SH-SY5Y (cell line): ENCODE results near the gene BLMH.

ENCODE experiments used
- GATA2 ChIP-seq: IDR thresholded peaks from 2 replicates; pipeline ENCODE4 v1.6.1; 2011; ENCODE audit warnings: mild to moderate bottlenecking, low read depth, low read length
- GATA3 ChIP-seq: IDR thresholded peaks from 2 replicates; pipeline ENCODE4 v1.6.1; 2011; ENCODE audit warnings: low read depth, mild to moderate bottlenecking, low read length, moderate library complexity

The BLMH gene

DNA sequence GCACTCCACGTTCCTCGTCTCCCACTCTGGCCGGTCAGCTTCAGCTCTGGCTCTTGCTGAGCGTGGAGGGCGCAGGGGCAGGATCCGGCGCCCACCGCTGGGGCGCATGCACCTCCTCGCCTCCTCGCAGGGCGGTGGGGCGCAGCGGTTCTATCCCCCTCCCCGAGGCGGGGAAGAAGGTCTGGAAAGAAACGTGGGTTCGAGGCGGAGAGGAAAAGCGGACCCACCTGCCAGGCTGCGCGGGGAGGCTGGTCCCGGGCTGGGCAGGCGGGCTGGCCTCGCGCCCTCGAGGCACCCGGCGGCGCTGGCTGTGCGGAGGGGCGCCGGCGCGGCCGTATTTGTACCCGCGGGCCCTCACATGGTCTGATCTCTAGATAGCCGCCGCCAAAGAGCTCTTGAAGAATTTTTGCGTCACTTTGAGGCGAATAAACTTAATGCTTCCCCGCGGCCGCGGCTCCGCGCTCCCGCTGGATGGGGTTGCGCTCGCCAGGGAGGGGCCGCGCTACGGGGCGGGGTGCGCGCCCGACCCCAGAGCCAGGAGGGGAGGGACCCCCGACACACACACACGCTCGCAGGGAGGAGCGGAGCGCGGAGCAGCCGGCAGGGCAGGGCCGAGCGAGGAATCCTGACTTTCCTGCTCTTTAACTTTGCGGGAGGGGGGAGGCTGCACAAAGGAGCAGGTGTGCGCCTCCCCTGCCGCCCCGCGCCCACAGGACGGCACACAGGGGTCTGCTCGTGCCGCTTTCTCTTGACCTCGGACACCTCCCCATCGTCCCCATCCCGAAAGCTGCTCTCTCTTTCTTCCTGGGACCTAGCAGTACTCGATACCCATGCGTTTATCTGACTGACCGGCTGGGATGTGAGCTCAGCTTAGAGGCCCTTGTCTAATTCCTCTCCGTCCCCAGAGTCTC is 56.1 kb downstream of the BLMH start, which contains the start of gene SLC6A4:
TSS of gene SLC6A4 (minus strand) at position 312 of the 911 bp plus-strand sequence. CDS start 13,739 bp downstream, outside the sequence.
- TF ChIP-seq GATA2 (peak; percentile 62), GATA3 (no peak)

DNA sequence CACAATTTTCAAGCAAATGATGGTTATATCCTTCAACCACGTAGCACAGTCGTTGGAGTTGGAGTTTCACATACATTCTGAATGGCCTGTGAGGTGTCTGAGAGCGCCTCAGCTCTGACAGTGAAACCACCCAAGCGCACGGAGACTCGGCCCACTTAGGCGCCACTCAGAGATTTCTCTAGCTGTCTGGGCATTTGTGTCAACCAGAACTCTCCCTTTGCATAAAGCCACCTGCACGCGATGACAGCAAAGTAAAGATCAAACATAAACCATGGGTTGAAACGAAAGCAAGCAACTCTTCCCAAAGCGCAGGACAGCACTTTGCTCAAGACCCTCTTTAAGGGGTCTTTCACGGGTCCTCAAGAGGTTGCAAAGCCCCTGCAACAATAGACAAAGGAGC is 56.8 kb downstream of the BLMH start:
- TF ChIP-seq GATA3 (no peak), GATA2 (no peak)

DNA sequence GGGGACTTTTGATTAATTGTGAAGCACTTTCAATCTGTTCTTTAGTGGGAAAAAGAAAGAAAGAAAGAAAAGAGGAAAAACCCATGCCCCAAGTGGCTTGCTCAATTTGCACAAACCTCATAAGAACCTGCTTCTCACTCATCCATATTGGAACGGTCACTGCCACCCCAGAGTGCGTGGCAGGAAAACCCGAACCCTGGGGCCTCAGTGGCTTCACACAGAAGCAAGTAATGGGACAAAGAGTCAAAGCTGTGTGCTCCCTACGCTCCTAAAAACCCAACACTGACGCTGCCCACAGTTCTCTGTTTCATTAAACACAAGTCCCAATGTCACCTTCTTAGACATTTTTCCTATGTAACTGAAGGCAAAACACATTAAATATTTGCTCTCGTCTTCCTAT is 57.4 kb downstream of the BLMH start:
- TF ChIP-seq GATA2, result no peak
- no peak for TF ChIP-seq GATA3

- TF ChIP-seq GATA3 (no peak), GATA2 (no peak)
Measured at GRCh38 chr17:30232824-30233427, 58.8 kb downstream of the BLMH start.

DNA sequence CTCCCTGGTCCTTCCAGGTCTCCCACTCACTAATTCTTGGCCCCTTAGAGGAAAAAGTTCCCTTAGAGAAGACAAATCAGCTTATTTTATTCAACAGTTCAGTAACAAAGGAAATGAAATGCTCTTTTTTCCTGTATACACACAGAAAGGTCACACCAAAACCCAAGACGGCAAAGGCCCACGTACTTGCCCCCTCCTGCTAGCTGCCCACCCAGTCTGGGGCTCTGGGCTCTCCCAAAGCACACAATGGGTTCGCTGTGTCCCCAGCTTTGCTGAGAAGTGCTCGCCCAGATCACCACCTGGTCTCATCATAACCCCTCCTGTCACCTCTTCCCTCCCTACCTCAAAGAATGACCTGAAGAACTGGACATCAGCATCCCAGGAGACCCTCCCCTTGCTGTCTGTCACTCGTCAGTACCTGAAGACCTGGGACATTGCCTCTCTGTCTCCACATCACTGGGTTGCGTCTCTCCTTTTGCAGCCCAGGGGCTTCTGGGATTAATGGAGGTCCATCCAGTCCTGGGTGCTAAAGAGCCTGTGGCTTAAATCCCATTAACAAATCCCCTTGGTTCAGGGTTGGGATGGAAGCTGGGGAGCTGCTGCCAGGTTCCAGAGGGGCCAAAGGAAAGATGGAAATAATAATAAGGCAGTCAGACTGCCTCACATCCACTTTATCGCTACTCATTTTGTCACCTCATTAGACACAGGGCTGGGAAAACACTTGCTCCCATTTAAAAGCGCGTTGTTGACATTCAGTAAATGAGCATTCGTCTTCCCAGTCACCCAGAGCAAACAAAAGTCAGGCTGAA is 59.5 kb downstream of the BLMH start:
- no peak for TF ChIP-seq GATA2
- no peak for TF ChIP-seq GATA3

DNA sequence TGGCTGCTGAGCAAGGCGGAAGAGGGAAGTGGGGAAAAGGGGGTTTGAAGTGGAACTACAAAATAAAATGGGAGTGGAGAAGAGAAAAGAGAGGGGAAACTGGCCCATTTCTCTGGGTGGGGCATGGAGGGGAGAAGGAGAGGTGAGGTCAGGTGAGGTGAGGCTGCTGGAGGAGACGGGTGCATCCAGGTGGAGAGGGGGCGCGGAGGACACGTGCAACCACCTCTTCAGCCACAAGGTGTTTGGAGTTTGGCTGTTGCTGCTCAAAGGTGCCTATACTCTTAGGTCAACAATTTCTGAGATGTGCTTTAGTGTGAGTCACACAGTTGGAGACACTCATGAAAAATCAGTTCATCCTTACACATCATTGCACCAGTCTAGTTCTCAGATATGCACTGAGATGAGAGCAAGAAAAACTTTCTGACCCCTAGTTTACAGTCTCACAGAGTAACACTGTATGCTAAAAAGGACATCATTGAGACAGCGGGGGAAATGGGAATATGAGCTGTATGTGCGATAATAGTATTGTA is 61.1 kb downstream of the BLMH start:
- TF ChIP-seq GATA2 (no peak), GATA3 (no peak)

- TF ChIP-seq GATA2, result no peak
- TF ChIP-seq GATA3, result no peak
Measured at GRCh38 chr17:30229012-30229411, 62.7 kb downstream of the BLMH start.

DNA sequence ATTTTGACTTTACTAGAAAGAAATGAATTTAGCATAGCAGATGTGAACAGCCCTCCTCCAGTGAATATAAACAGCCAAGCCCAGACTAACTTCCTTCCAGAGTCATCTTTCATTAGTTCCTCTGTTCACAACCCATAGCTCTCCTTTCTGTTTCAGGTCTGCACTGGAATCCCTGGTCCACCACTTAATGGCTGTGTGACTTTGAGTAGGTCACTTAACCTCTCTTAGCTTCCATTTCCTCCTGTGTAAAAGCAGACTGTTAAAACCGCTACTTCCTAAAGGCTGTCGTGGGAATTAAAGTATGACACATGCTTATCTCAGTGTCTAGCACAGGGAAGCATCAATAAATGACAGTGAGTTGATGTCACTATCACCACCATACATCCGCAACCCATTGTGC is 63.7 kb downstream of the BLMH start:
- no peak for TF ChIP-seq GATA3
- TF ChIP-seq GATA2, result no peak

DNA sequence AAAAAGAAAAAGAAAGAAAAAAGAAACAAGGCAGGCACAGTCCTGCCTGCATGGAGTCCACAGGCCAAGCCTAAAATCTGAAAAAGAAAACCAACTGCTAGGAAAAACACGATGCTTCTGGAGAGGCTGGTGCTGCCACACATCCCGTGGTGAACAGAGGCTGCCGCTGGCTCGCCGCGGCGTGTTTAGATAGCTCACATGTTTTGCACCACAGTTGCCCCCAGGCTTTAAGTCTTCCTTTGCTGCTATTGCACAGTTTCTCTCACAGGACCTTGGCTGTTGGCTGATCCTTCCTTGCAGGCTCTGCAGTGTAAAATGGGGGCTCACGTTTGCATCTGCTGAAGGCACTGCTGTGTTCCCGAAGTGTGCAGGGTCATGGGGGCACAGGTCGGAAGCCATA is 64.9 kb downstream of the BLMH start:
- TF ChIP-seq GATA3 (no peak), GATA2 (no peak)

DNA sequence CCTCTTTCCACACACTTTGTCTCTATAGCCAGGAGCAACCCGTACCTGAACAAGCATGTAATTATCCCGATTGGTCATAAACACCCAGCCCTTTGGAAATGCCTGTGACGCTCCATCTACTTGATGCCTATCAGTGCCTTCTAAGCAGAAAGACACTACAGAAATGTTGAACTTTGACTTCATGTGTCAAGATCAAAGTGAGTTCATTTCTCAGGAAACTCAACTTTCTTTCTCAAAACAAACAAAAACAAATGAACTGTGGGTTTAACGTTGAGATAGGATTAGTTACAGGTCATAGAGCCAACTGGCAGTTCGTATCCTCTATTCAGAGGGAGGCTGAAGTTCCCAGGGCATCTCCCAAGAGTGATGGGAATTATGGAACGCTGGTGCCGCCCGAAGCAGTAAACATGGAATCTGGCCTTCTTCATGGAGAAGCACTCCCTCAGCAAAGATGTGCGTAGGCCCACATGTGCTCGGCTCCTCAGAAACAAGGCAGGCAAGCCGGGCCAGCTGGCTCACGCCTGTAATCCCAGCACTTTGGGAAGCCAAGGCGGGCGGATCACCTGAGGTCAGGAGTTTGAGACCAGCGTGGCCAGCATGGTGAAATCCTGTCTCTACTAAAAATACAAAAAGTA is 65.7 kb downstream of the BLMH start:
- TF ChIP-seq GATA2 (no peak), GATA3 (no peak)

- TF ChIP-seq GATA3 (no peak), GATA2 (no peak)
Measured at GRCh38 chr17:30225112-30225511, 66.6 kb downstream of the BLMH start.

GRCh38 chr17:30224419-30224960 is 67.3 kb downstream of the BLMH start:
- TF ChIP-seq GATA2 (no peak), GATA3 (no peak)

DNA sequence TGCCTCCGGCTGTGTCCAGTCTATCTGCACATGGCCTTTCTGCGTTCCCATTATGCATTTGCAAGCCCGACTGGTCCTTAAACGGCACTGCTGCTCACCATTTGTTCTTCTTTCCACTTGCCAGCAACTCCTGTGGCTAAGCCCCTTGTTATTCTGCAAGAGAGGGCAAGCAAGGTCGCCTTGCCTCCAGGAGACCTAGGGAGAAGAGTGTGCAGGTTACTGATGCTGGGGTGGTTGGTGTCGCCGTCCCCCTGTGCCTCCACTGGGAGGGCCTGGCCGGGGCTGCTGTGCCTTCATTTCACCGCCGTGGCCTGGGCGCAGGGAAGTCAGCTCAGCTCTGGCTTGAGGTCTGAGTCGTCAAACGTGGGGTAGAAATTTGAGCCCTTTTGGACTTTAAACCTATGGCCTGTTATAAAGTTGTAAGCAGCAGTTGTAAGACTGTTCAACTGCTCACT is 69.0 kb downstream of the BLMH start:
- TF ChIP-seq GATA2, result no peak
- TF ChIP-seq GATA3, result no peak

- TF ChIP-seq GATA3 (no peak), GATA2 (no peak)
Measured at GRCh38 chr17:30222251-30222650, 69.5 kb downstream of the BLMH start.
